ENCODE results near the gene RASAL2. TPM values are rescaled to one million over a fixed set of nuclear protein-coding genes. Genes with fewer than 3 reads are reported as not detected.

The RASAL2 gene
- total RNA-seq, 1 donor from 2014 or later: 35.7 TPM

DNA sequence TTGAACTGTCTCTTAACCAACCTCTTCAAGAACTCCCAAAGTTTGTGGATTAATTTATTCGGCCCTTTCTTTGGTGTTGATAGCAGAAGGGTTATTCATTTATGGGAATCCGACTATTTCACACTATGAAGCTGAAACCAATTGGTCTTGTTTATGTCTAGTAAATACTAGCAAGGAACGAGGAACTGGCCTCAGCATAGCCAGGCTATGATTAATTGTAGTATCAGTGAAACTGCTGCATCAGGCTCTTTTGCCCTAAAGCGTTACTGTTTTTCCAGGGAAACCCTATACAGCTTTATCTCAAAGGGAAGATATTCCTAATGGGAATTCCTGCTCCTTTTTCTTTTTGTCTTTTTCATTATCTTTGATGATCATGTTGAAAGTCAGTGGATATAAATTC, 367.8 kb downstream of the RASAL2 start:
- no peak for DNase-seq (ENCODE audit: low spot score in 2 of 2, unreplicated experiment in 2 of 2)
- no peaks in the 10 kb centered on the region for H3K9me3 Mint-ChIP-seq
- TF ChIP-seq, protein P1, sequence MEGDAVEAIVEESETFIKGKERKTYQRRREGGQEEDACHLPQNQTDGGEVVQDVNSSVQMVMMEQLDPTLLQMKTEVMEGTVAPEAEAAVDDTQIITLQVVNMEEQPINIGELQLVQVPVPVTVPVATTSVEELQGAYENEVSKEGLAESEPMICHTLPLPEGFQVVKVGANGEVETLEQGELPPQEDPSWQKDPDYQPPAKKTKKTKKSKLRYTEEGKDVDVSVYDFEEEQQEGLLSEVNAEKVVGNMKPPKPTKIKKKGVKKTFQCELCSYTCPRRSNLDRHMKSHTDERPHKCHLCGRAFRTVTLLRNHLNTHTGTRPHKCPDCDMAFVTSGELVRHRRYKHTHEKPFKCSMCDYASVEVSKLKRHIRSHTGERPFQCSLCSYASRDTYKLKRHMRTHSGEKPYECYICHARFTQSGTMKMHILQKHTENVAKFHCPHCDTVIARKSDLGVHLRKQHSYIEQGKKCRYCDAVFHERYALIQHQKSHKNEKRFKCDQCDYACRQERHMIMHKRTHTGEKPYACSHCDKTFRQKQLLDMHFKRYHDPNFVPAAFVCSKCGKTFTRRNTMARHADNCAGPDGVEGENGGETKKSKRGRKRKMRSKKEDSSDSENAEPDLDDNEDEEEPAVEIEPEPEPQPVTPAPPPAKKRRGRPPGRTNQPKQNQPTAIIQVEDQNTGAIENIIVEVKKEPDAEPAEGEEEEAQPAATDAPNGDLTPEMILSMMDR (IDR thresholded peaks at IDR 0.05; ENCODE audit: unreplicated experiment): no peak
- no peak overlapping the region for H3K4me3 Mint-ChIP-seq
- H3K27me3 Mint-ChIP-seq (ENCODE audit: low read depth): no peaks in the 10 kb centered on the region
- peak overlapping the region; percentile 30 for H3K27ac Mint-ChIP-seq
- H3K4me1 Mint-ChIP-seq: no peaks in the 10 kb centered on the region
- peaks cover 37% of the 10 kb centered on the region for H3K36me3 Mint-ChIP-seq

DNA sequence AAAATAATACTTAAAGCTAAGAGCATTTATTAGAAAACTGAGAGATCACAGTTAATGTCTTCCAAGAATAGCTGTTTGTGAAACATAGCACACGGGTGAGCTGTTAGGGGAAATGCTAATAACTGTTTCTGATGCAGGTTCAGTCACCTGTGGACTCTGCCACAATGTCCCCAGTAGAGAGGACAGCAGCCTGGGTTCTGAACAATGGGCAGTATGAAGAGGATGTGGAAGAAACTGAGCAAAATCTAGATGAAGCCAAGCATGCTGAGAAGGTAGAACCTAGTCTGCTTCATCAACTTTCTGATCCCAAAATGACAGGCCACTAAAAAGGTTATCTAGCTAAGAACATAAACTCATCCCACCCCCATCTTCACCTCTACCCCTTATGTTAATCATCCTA, 370.2 kb downstream of the RASAL2 start:
- H3K9me3 Mint-ChIP-seq: no peaks in the 10 kb centered on the region
- no peak overlapping the region for H3K27ac Mint-ChIP-seq
- TF ChIP-seq, protein P1 (IDR thresholded peaks at IDR 0.05; ENCODE audit: unreplicated experiment): no peak
- H3K27me3 Mint-ChIP-seq (ENCODE audit: low read depth): no peaks in the 10 kb centered on the region
- peaks cover 6% of the 10 kb centered on the region for H3K4me1 Mint-ChIP-seq
- DNase-seq (ENCODE audit: low spot score in 2 of 2, unreplicated experiment in 2 of 2): no peak
- H3K36me3 Mint-ChIP-seq: peaks cover 38% of the 10 kb centered on the region
- H3K4me3 Mint-ChIP-seq: no peak overlapping the region

GRCh38 chr1:178464566-178464965, 370.7 kb downstream of the RASAL2 start:
- no peak overlapping the region for H3K27ac Mint-ChIP-seq
- TF ChIP-seq, protein P1 (IDR thresholded peaks at IDR 0.05; ENCODE audit: unreplicated experiment): no peak

GRCh38 chr1:178465011-178465410, 371.1 kb downstream of the RASAL2 start:
- H3K27ac Mint-ChIP-seq: no peak overlapping the region
- TF ChIP-seq, protein P1 (IDR thresholded peaks at IDR 0.05; ENCODE audit: unreplicated experiment): no peak
- H3K4me3 Mint-ChIP-seq: no peak overlapping the region
- H3K36me3 Mint-ChIP-seq: peaks cover 38% of the 10 kb centered on the region
- DNase-seq (ENCODE audit: low spot score in 2 of 2, unreplicated experiment in 2 of 2): no peak
- peaks cover 7% of the 10 kb centered on the region for H3K4me1 Mint-ChIP-seq
- no peaks in the 10 kb centered on the region for H3K9me3 Mint-ChIP-seq
- no peaks in the 10 kb centered on the region for H3K27me3 Mint-ChIP-seq (ENCODE audit: low read depth)

More at GRCh38 chr1:178464566-178464965, 370.7 kb downstream of the RASAL2 start:
- DNase-seq (ENCODE audit: low spot score in 2 of 2, unreplicated experiment in 2 of 2): no peak
- Mint-ChIP-seq H3K9me3 (no peaks in the 10 kb centered on the region), H3K4me3 (no peak overlapping the region), H3K27me3 (ENCODE audit: low read depth) (no peaks in the 10 kb centered on the region), H3K36me3 (peaks cover 38% of the 10 kb centered on the region), H3K4me1 (peaks cover 6% of the 10 kb centered on the region)

- Mint-ChIP-seq H3K27me3 (ENCODE audit: low read depth) (no peaks in the 10 kb centered on the region), H3K4me1 (peaks cover 32% of the 10 kb centered on the region), H3K9me3 (no peaks in the 10 kb centered on the region), H3K27ac (no peak overlapping the region), H3K4me3 (no peak overlapping the region), H3K36me3 (peaks cover 34% of the 10 kb centered on the region)
- no peak for DNase-seq (ENCODE audit: low spot score in 2 of 2, unreplicated experiment in 2 of 2)
- TF ChIP-seq, protein P1 (IDR thresholded peaks at IDR 0.05; ENCODE audit: unreplicated experiment): no peak
Measured at GRCh38 chr1:178467837-178468236, 373.9 kb downstream of the RASAL2 start.

All from mesothelial cell of epicardium (in vitro differentiated cells).